HG02623 (cell line): ENCODE data around the gene ADGRB3.
"Not testable (repeated sequence)": the region's sequence is repeated elsewhere in the genome, so short reads cannot be mapped to it uniquely, and the experiment has no call there.

Experiments
- ATAC-seq: cut with Tn5 transposase; IDR thresholded peaks from one replicate; pipeline ENCODE4 v1.9.1; 2021; ENCODE audit warnings: moderate library complexity; ENCODE audit not compliant: unreplicated experiment

Gene ADGRB3

GRCh38 chr6:68642977-68643376 is 7.9 kb downstream of the ADGRB3 start:
- no peak for ATAC-seq

- no peak for ATAC-seq
These were observed 14.6 kb downstream of the ADGRB3 start for GRCh38 chr6:68649669-68650068.

- ATAC-seq, result no peak
These were observed 15.1 kb downstream of the ADGRB3 start for GRCh38 chr6:68650142-68650541.

- no peak for ATAC-seq
These were observed 16.2 kb downstream of the ADGRB3 start for GRCh38 chr6:68651011-68651985.

- ATAC-seq, result no peak
These were observed 17.0 kb downstream of the ADGRB3 start for GRCh38 chr6:68652117-68652536.

GRCh38 chr6:68653074-68653705 is 18.1 kb downstream of the ADGRB3 start:
- ATAC-seq, result no peak

GRCh38 chr6:68653706-68654089 is 18.6 kb downstream of the ADGRB3 start:
- no peak for ATAC-seq

- no peak for ATAC-seq
These were observed 19.1 kb downstream of the ADGRB3 start for GRCh38 chr6:68654134-68654533.

- ATAC-seq, result no peak
These were observed 19.9 kb downstream of the ADGRB3 start for GRCh38 chr6:68655028-68655427.

GRCh38 chr6:68657374-68658139 is 22.5 kb downstream of the ADGRB3 start:
- ATAC-seq, result no peak

- ATAC-seq, result no peak
These were observed 23.3 kb downstream of the ADGRB3 start for GRCh38 chr6:68658338-68658737.

- ATAC-seq, result no peak
These were observed 38.2 kb downstream of the ADGRB3 start for GRCh38 chr6:68673255-68673654.

- ATAC-seq, result no peak
These were observed 40.5 kb downstream of the ADGRB3 start for GRCh38 chr6:68675548-68675947.

GRCh38 chr6:68676094-68676493 is 41.0 kb downstream of the ADGRB3 start:
- not testable (repeated sequence) for ATAC-seq

GRCh38 chr6:68677058-68677457 is 42.0 kb downstream of the ADGRB3 start:
- ATAC-seq, result no peak

- no peak for ATAC-seq
These were observed 44.3 kb downstream of the ADGRB3 start for GRCh38 chr6:68679399-68679798.

GRCh38 chr6:68680264-68680663 is 45.2 kb downstream of the ADGRB3 start:
- no peak for ATAC-seq

- ATAC-seq, result no peak
These were observed 54.8 kb downstream of the ADGRB3 start for GRCh38 chr6:68689910-68690309.

GRCh38 chr6:68691120-68691519 is 56.0 kb downstream of the ADGRB3 start:
- ATAC-seq, result no peak

- ATAC-seq, result no peak
These were observed 58.2 kb downstream of the ADGRB3 start for GRCh38 chr6:68693271-68693670.

- no peak for ATAC-seq
These were observed 60.3 kb downstream of the ADGRB3 start for GRCh38 chr6:68695403-68695802.
